HG03354 (cell line): Measurements from ENCODE around the gene CD2.

Experiments used
- ATAC-seq: cut with Tn5 transposase; IDR thresholded peaks from one replicate; pipeline ENCODE4 v1.9.1; 2021; ENCODE audit warnings: mild to moderate bottlenecking; ENCODE audit not compliant: unreplicated experiment, poor library complexity, severe bottlenecking

The CD2 gene

DNA sequence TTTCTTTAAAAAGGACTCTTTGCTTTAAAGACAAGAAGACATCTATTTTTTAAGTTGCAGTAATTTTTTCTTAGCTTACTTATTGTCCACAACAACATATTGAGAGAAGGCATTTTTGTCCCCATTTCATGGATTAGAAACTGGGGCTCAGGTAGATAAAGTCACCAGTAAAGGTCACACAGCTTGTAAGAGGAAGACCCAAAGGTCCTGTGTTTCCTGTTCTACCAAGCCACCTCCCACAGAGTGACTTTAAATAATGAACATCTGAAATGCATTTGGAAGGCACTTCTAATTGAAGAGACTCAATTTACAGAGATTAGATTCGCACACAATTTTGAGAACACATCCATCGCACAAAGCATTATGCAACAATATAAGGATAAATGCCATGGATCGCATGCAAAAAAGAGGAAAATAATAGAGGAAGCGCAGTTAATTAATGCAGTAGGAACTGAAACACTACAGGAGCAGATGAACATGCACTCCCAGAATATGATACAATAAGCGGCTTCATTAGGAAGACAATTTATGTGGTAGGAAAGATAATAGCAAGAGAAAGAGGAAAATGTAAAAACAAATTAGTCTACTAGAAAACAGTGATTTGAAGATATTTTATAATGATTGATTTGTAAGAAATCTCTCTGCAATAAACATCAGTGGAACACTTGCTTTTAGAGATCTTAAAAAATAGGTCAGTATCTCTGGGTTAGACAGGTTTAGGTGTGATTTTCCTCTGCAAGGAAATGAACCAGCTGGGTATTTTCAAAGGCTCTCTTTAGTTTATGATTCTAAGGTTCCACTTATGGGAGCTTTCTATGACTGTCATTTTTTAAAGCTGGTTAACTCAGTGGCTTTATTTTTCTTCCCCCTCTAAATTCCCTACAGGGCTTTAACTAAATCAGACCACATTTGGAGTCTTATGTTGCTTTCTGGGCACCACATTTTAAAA is 27.1 kb upstream of the CD2 start:
- no peak for ATAC-seq

DNA sequence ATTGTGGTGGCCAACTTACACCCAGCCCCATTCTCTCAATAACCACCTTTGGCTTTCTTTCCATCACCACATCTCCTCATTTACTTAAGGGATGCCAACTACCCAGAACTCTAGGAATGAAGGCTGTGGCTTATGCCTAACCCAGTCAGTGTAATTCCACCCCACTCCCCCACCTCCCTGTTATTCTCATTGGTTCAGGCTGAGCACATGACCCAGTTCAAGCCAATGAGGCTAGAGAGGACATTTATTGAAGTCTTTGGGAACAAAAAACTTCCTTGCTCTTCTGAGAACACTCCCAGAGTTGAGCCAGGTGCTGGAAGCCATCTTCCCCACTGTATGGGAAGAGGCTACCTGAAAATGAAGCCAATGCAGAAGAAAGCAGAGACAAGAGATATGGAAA is 22.8 kb upstream of the CD2 start:
- ATAC-seq: no peak

GRCh38 chr1:116732726-116733125 is 21.5 kb upstream of the CD2 start:
- ATAC-seq: no peak

GRCh38 chr1:116733476-116734365 is 20.5 kb upstream of the CD2 start:
- no peak for ATAC-seq

DNA sequence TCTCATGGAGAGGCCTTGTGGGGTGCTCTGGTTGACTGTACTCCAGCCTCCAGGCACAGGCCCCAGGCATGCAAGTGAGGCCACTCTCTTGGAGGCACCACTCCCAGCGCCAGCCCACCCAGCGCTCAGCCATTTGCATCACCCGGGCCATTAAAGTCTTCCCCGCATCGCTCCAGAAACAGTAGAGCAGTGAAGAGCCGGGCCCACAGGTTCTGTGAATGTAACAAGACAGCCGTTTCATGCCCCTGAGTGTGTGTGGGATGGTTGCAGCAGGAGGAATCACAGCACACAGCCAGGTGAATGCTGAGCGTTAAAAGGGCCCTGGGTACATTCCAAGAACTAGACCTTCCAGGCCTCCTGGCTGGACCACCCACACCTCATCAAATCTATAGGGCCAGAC is 19.0 kb upstream of the CD2 start:
- no peak for ATAC-seq

DNA sequence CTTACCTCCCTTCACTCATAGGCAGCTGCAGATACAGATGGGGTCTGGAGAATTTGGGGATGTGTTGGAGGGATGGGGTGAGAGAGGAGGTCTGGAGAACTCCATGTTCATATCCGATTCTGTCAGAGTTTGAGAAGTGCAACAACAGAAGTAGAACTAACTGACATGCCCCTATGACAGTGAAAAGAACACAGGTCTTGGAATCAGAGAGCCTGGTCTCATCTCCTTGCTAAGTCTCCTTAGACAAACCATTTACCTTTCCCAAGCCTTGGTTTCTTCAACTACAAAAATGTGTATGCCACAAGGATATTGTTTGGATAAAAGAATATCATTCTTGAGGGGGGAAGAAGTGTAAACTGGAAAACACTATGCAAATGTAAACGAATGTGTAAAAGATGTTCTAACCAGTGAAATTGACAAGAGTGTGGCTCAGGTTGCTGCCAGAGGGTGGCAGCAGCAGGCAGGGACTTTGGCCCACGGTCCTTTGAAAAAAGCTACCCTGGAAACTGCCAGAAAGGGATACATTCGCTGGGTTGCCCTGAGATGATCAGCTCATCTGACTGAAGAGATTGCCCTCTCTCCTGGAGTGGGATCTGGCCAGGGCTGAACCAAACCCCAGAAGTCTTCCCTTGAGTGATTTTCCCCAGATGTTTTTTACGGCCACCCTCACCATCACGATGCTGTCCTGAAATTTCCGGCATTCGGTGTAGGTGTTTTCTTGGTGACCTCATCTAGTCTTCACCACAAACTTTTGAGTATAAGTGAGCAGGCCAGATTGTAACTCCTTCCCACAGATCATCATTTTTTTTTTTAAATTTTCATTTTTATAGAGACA is 17.0 kb upstream of the CD2 start:
- ATAC-seq: peak; percentile 67

- ATAC-seq: peak; percentile 28
Measured at GRCh38 chr1:116737855-116738321, 16.3 kb upstream of the CD2 start.

DNA sequence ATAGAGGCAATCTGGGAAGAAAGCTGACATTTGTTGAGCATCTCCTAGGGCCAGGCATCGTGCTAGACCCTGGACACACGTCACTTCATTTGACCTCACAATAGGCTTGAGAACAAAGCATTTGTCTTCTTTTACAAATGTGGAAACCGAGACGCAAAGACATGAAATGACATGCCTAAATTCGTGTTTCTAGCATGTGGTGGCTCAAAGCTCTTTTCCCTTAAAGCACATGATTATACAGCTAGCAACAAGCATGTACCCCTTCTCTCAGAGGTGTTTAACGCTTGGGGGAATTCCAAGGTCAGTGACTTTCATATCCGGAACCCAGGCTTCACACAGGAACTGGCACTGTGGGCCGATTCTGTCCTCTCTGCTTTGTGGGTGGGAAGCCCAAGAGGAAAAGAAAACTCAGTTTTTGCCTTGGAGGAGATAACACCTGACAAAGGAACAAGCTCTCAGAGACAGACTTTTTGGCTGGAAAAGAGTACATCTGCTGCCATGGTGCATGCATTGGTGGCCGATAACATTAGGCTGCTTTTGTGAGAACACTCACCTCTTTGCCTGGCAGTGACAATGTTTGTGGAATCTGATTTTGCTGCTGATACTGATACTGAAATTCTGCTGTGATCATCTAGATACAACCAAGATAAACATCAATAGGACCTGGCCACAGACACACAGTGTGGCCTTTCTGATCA is 15.4 kb upstream of the CD2 start:
- ATAC-seq: peak; percentile 66

- ATAC-seq: no peak
Measured at GRCh38 chr1:116739371-116740012, 14.7 kb upstream of the CD2 start.

DNA sequence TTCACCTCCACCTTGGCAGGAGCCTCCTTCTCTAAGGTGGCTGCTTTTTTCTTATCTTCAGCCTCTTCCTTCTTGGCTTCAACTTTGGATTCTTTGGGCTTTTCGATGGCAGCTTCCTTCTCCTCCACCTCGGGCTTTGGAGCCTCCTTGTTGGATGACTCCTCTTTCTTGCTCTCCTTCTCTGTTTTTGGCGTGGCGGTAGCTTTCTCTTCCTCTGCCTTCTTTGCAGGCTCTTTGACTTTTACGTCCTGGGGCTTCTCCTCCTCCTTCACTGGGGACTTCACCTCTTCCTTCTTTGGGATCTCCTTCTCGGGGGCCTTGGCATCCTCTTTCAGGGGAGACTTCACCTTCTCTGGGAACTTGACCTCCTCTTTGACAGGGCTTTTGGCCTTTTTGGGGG is 13.9 kb upstream of the CD2 start:
- no peak for ATAC-seq

GRCh38 chr1:116740746-116741145 is 13.5 kb upstream of the CD2 start:
- ATAC-seq: no peak

- ATAC-seq: no peak
Measured at GRCh38 chr1:116741836-116742565, 12.2 kb upstream of the CD2 start.

- no peak for ATAC-seq
Measured at GRCh38 chr1:116743535-116743934, 10.7 kb upstream of the CD2 start.

DNA sequence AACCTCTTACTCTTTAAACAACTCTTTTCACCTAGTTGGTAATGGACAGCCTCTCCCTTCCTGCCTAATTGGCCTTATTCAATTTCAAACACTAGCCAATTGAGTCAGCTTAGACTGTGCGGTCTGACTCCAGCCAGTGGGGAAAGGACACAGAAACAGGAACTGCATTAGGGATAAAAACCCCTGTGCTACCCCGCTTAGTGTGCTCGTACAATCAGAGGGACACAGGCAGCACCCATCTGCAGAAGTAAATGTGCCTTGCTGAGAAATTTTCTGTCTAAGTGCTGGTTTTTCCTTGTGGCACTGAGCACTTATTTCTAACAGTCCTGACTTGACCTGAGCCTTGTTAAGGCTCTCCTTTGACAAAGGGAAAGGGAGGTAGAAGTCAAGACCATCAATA is 6.0 kb upstream of the CD2 start:
- no peak for ATAC-seq

GRCh38 chr1:116751146-116751545 is 3.1 kb upstream of the CD2 start:
- no peak for ATAC-seq

DNA sequence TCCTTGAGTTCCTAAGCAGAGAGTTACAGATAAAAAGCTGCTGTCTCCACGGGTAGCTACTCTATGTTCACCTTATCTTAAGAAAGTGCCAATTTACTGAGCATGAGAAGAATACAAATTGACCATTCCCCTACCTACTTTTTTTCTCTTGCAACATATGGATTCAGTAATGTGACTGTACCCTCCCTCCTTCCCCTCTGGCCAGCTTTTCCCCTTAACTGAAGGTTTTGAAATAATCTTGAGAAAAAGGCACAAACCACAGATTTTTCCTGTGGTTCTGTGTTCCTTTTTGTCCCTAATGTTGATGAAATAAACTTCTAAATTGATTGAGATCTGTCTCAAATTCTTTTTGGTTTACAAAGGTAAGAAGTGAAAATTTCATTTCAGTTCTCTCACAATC is 2.6 kb upstream of the CD2 start:
- no peak for ATAC-seq

- no peak for ATAC-seq
Measured at GRCh38 chr1:116753312-116753711, 918 bp upstream of the CD2 start.

GRCh38 chr1:116755066-116755465 is 836 bp downstream of the CD2 start:
- no peak for ATAC-seq
